ENCODE results near the gene CHD3.
"Not testable (repeated sequence)": the region's sequence is repeated elsewhere in the genome, so short reads cannot be mapped to it uniquely, and the experiment has no call there.

The CHD3 gene

GRCh38 chr17:7940034-7940433, 51.4 kb downstream of the CHD3 start:
- DNase-seq, result no peak

- no peak for DNase-seq
Measured at GRCh38 chr17:7940743-7941142, 52.2 kb downstream of the CHD3 start.

- DNase-seq, result no peak
Measured at GRCh38 chr17:7943291-7943690, 54.7 kb downstream of the CHD3 start.

DNA sequence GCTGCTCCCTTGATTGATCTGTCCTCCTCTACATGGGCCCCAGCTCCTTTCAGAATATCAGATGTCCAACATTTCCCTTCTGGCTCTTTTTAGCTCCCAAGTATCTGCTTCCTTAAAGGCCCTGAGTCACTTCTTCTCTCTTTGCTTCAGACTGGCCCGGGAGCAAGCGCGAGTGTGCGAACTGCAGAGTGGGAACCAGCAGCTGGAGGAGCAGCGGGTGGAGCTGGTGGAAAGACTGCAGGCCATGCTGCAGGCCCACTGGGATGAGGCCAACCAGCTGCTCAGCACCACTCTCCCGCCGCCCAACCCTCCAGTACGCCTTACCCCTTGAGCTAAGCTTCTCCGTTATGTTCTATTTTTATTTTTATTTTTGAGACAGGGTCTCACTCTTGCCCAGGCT, 55.7 kb downstream of the CHD3 start:
- no peak for DNase-seq

DNA sequence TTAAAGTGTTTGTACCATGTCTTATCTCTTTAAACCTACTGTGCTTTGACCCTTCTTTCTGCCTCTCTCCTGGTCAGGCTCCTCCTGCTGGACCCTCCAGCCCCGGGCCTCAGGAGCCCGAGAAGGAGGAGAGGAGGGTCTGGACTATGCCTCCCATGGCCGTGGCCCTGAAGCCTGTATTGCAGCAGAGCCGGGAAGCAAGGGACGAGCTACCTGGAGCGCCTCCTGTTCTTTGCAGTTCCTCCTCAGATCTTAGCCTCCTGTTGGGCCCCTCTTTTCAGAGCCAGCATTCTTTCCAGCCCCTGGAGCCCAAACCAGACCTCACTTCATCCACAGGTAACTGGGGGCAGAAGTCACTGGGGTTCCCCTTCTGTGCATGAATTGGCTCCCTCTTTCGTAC, 57.1 kb downstream of the CHD3 start:
- DNase-seq, result no peak

GRCh38 chr17:7946441-7946840, 57.9 kb downstream of the CHD3 start:
- no peak for DNase-seq

GRCh38 chr17:7947651-7948050, 59.1 kb downstream of the CHD3 start:
- no peak for DNase-seq

GRCh38 chr17:7950578-7950977, 62.0 kb downstream of the CHD3 start:
- DNase-seq, result no peak

- no peak for DNase-seq
Measured at GRCh38 chr17:7951143-7951792, 62.7 kb downstream of the CHD3 start.

GRCh38 chr17:7953266-7953665, 64.7 kb downstream of the CHD3 start:
- not testable (repeated sequence) for DNase-seq

DNA sequence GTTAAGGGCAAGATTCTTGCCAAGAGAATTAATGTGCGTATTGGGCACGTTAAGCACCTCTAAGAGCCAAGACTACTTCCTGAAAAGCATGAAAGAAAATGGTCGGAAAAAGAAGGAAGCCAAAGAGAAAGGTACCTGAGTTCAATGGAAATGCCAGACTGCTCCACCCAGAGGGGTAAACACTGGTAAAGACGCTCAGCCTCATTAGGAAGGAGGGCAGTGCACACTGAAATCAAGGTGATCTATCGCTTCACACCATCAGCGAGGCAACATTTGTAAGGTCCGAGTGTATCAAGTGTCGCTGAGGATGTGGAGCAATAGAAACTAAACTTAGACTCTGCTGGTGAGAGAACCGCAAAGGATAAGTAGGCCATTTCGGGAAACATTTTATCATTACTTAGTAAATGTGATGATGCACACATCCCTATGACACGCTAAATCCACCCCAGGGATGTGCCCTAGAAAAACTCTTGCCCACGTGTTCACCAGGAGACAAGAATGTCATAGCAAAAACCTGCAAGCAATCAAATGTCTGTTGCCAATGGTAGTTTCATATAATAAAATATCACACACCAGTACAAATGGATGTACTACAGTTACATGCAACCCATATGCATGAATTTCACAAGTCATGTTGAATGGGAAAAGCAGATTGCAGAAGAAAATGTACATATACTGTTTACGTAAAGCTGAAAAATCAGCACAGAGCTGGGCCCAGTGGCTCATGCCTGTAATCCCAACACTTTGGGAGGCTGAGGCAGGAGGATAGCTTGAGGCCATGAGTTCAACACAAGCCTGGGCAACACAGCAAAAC, 67.0 kb downstream of the CHD3 start:
- DNase-seq, result no peak

DNA sequence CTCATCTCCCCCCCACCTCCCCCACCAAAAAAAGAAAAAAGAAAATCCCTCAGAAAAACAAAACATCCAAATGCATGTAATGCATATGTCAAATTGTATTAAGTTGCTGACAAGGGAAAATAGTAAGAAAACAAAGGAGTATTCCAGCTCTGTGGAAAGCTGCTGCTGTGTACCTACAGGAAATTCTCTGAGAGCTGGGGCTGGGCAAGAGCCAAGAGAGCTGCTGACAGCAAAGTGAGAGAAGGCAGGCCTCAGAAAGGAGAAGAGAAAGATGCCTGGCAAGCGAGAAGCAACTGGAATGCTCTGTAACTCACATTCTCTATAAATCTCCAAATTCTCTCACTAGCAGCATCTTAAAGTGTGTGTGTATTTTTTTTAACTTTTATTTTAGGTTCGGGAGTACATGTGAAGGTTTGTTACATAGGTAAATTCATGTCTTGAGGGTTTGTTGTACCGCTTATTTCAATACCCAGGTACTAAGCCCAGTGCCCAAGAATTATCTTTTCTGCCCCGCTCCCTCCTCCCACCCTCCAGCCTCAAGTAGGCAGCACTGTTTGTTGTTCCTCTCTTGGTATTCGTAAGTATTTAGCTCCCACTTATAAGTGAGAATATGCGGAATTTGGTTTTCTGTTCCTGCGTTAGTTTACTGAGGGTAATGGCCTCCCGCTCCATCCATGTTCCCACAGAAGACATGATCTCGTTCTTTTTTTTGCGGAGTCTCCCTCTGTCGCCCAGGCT, 67.8 kb downstream of the CHD3 start:
- DNase-seq, result no peak

DNA sequence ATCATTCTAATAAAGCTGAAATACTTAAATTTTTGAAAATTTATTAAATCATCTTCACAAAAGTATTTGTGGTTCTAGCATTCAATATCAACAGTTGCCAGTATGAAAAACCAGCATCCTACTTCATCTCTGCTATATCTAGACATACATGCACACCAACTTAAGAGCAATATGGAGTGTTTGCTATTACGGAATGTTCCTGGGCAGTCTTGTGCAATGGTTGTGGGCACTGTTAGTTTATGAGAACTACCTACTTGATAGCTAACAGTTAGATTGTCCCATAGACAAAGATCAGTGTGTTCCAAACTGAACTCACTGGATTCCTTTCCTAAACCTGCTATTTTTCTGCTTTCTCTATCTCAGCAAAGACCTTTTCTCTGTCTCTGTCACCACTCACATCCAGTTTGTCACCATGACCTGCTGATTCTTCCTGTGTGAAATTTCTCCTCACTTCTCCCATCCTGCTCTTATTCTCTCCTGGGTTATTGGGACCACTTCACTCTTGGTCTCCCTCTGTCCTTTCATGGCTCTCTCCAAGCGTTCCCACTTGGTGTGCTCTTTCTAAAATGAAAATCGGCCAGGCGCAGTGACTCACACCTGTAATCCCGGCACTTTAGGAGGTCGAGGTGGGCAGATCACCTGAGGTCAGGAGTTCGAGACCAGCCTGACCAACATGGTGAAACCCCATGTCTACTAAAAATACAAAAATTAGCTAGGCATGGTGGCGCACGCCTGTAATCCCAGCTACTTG, 71.1 kb downstream of the CHD3 start:
- no peak for DNase-seq

- no peak for DNase-seq
Measured at GRCh38 chr17:7961421-7961820, 72.8 kb downstream of the CHD3 start.
